IMR-90 (cell line): ENCODE measurements around the gene PRSS1.

Experiments
- CTCF ChIP-seq: conservative IDR thresholded peaks from 2 replicates; pipeline ENCODE4 v1.5.1; 2012; ENCODE audit warnings: mild to moderate bottlenecking, low read depth, low read length, improper control_type of control experiment
- ELK1 ChIP-seq: fragments of 150-350 bp; IDR thresholded peaks from 2 replicates; pipeline ENCODE4 v1.6.1; 2016; ENCODE audit warnings: low read depth, mild to moderate bottlenecking, low read length, moderate library complexity, borderline replicate concordance
- POLR2A ChIP-seq: IDR thresholded peaks from 2 replicates; pipeline ENCODE4 v1.6.1; 2012; ENCODE audit warnings: mild to moderate bottlenecking, low read depth, low read length
- RAD21 ChIP-seq: IDR thresholded peaks from 2 replicates; pipeline ENCODE4 v1.6.1; 2012; ENCODE audit warnings: low read length, improper control_type of control experiment
- RCOR1 ChIP-seq: IDR thresholded peaks from 2 replicates; pipeline ENCODE4 v1.6.1; 2012; ENCODE audit warnings: mild to moderate bottlenecking, low read length, improper control_type of control experiment; ENCODE audit not compliant: insufficient replicate concordance
- RFX5 ChIP-seq: IDR thresholded peaks from 2 replicates; pipeline ENCODE4 v1.8.0; 2012; ENCODE audit warnings: low read depth, mild to moderate bottlenecking, low read length, moderate library complexity
- SMC3 ChIP-seq: fragments of 150-350 bp; IDR thresholded peaks from 2 replicates; pipeline ENCODE4 v1.6.1; 2016; ENCODE audit warnings: low read depth, mild to moderate bottlenecking, antibody characterized with exemption, low read length, moderate library complexity
- USF2 ChIP-seq: fragments of 150-350 bp; IDR thresholded peaks from 2 replicates; pipeline ENCODE4 v1.6.1; 2017; ENCODE audit warnings: mild to moderate bottlenecking, antibody characterized with exemption, low read length, low read depth

- TF ChIP-seq CTCF (no peak), SMC3 (no peak), RAD21 (no peak), POLR2A (no peak), ELK1 (no peak), RCOR1 (no peak), RFX5 (no peak), USF2 (no peak)
These were observed 3.5 kb upstream of the PRSS1 start for GRCh38 chr7:142745745-142746144.
